GM12892 (cell line): ENCODE results near the gene PACC1.

ENCODE experiments used
- POLR2A ChIP-seq: IDR thresholded peaks from 2 replicates; pipeline ENCODE4 v1.6.1; 2011; ENCODE audit warnings: low read depth, low read length, control low read depth
- TAF1 ChIP-seq: IDR thresholded peaks from 2 replicates; pipeline ENCODE4 v1.6.1; 2011; ENCODE audit warnings: low read depth, mild to moderate bottlenecking, control low read depth, low read length, borderline replicate concordance

DNA sequence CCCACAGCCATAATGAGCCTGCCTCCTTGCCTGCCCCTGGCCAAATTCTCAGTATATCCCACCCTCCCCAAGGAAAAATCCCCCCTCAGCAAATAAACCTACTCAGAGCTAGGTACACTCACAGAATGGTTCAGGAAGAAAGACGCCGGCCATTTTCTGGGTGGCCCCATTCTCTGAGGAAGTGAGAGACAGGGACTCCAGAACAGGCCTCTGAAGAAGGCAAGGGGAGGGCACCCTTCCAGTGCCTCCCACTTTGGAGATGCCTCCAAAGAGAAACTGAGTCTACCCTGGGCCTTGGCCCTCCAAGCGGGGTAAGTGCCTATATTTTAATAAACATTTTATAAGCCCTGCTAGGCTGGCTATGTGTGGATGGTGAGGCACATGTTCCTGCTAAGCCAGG, 2.3 kb downstream of the PACC1 start:
- no peak for TF ChIP-seq TAF1
- no peak for TF ChIP-seq POLR2A
